NCI-H1092 treated with DMSO at 0.1 percent for 48 hours (cell line): Measurements from ENCODE around the gene SFXN4.
A peak's percentile ranks its signal among the peaks of the same experiment; 100 is the strongest.

Experiments
- DNase-seq: peaks from one replicate; lab custom pipeline; 2025; lab: John Stamatoyannopoulos, UW

The SFXN4 gene

GRCh38 chr10:119165171-119166117 is at the start of gene SFXN4:
Gene SFXN4, minus strand, starts transcription at chr10:119165714. Its CDS starts 67 bp downstream, at chr10:119165647.
- DNase-seq: peak; percentile 36

- no peak for DNase-seq
Measured at GRCh38 chr10:119211625-119212441, 46.3 kb upstream of the SFXN4 start.

DNA sequence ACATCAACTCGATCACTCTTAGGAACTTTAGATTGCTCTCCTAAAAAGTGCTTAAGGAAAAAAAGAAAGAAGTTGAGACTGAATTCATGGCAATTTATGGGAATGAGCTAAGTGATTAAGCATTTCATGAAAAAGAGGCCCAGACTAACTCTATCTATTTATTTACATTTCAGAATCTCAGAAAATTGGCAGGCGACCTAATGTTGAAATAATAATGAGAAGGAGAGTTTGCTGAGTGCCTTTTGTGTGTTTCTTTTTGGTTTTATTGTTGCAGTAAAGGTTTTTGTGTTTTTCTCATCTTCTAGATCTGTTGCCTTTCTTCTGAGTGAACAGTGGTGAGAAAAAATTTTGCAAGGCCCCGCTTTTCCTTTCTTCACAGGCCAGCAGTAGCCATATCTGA is 45.7 kb upstream of the SFXN4 start:
- DNase-seq: no peak

- no peak for DNase-seq
Measured at GRCh38 chr10:119210633-119211032, 45.1 kb upstream of the SFXN4 start.

DNA sequence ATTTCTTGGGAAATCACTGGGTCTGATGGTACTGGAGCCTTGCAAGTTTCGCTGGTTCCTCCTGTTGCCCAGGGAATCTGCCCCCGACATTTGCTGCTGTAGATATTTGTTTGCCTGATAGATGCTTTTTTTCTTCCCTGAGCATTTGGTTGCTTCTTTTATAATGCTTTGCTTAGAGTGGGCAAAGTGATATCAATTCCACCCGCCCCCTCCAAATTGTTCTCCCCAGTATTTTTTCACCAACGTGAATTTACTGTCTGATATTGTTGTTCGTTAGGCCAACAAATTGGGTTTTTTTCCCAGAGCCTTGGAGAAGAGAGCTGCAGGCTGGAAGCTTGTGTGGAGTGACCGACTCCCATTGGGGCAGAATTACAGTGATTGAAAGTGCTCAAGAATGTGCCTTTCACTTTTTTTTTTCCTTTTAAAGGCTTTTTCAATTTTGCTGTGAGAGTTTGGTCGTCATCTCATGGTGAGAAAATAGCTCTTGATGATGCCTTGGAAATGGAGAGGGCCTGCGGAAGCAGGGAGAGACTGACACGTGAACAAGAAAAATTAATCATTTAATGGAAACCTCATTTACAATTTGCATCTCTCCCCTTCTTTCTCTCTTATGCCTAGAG is 44.3 kb upstream of the SFXN4 start:
- DNase-seq: no peak

DNA sequence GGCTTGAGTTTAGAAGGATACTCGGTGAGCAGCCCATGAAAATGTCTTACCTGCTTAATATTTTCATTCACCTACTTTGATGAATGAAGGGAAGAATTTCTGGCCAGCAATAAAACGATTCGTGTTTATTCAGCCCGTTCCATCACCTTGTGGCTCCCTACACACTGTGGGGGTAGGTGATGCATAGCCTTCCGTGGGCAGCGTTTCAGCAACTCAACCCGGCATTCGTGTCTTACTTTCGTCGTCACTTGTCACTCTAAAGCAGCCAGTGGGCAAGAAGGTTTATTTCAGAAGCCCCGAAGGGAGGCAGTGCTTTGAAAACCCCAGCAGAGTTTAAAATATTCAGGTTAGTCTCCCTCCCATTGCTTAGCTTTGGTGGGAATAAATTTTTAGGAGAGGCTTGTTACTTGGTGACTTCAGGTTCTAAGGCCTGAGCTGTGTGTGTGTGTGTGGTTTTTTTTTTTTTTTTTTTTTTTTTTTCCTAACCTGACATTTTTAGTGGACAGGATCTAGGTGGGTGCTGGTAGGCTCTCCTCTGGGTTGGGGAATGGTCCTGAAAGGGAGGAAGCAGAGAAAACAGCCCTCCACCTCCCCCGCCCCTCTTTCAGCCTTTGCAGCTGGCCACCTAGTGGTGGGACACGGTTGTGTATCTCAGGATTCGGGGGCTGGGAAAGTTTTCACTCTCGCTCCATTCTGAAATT is 43.7 kb upstream of the SFXN4 start:
- DNase-seq: no peak

DNA sequence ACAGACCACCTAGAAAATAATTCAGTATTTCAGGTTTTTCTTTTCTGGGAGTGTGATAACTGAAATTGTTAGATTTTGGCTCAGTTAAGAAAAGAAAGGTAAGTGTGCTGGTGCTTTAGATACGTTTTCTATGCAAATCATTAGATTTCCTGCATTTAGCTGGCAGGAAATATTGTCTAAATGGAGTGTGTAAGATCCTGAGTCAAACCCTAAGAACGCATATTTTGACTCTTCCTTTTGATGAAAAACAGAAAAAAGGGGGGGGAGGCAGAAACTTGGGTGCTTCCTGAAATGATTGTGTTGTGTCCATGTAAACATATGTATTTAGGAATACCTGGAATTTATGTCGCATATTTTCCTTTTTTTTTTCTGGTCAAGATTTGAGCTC is 43.0 kb upstream of the SFXN4 start:
- no peak for DNase-seq

DNA sequence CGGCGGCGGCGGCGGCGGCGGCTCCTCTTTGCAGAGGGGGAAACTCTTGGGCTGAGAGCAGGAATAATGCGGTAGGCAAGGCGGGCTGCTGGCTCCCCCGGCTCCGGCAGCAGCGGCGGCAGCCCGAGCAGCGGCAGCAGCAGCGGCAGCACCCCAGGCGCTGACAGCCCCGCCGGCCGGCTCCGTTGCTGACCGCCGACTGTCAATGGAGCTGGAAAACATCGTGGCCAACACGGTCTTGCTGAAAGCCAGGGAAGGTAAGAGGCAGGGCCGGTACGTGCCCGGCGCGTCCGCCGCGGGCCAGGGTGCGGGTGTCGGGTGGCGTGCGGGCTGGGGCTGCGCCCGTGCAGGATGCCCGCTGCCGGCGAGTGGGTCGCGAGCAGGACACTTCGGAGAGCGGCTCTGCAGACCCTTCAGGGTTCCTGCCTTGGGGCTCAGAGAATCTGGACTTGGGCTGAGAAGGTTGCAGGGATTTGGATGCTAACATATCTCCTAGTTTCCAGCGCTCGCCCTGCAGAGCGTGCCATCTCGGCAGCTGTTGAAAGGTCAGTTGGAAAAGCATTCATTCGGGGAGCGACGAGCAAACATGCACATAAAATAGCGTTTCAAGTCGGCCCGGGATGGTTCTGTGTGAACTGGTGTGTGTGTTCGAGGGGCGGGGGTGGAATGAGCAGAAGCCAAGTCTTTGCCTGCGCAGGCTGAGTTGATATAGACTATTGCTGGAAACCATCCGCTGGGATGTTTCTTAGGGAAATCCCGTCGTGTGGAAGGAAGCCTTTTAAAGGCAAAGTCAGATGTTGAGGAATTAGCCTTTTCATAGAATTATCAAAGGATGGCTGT is 42.4 kb upstream of the SFXN4 start:
- DNase-seq: peak; percentile 56

DNA sequence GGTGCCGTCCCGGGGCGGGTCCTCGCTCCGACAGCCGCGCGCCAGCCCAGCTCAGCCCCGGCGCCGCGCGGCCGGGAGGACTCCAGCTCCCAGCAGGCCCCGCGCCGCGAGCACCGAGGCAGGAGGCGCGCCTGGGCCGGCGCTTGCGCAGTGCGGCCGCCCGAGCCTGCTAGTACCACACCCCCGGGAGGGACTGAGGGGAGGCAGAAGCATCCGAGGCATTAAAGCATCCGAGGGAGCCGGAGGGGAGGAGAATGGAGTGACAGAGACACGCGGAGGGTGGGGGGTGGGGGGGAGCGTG is 41.8 kb upstream of the SFXN4 start, which contains the start of gene GRK5:
TSS of gene GRK5 (plus strand) at position 206 of the 301 bp plus-strand sequence. CDS start 347 bp downstream, outside the sequence.
- peak; percentile 74 for DNase-seq

GRCh38 chr10:119206603-119207365 is 41.3 kb upstream of the SFXN4 start:
- DNase-seq: peak; percentile 28

DNA sequence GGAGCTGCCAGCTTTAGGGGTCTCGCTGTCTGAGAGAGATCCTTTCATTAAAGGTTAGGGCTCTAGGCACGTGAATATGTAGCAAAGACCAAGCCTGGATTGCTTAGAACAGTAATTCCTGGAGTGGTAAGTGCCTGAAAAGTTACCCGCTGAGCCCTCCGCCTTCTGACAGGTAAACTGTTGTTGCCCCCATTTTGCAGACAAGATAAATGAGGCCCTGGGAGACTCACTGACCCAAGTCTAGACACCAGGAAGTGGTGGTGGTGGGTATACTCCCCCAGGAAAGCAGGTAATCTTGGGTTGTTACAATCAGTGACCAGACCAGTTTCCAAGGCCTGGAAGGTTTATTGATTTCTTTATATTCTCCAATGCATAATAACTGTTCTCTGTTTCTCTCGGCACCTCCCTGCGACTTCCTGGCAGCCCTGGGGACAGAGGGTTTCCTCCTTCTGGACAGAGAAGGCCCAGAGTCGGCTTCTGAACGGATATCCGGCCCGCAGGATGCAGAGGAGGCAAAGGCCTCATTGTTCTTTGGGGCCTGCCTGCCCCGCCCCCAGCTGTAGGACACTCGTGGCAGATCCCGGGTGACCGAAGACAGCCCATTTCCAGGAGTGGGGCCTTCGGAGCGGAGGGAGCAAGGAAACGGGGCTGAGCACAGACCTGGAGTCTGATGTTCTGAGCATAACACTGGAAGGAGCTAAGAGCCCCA is 40.5 kb upstream of the SFXN4 start:
- no peak for DNase-seq

DNA sequence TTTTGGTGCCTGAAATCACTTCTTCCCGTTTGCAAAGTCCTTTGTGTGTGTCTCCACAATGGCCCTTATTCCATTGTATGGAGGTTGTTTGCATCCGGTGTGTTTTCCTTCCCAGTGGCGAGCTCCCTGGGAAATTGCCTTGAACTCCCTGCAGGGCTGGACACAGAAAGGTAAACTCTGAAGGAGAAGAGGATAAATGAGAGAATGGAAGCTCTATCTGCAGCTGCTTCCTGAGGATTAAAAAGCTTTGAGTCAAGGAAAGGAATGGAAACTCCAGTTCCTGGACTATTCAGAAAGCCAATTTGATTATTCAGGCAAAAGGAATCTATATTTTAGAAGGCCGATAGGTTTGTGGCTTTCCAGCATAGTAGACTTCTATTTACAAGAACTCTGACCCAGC is 37.5 kb upstream of the SFXN4 start:
- DNase-seq: no peak

DNA sequence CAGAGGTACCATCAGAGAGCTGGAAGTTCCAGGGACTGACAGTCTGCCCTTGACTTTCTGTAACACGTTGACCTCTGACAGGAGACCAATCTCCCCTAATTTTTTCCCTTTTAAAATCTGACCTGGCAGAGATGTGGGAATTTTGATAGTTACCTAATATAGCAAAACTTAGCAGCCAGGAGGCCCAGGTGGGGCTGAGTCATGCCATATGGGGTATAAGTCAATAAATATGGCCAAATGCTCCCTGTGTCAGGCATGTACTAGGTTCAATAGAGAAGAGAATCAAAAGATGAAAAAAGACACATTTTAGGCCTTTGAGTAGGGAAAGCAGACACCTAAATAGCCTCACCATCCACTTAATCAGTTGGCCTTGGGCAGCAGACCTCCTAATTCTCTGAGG is 35.7 kb upstream of the SFXN4 start:
- no peak for DNase-seq

DNA sequence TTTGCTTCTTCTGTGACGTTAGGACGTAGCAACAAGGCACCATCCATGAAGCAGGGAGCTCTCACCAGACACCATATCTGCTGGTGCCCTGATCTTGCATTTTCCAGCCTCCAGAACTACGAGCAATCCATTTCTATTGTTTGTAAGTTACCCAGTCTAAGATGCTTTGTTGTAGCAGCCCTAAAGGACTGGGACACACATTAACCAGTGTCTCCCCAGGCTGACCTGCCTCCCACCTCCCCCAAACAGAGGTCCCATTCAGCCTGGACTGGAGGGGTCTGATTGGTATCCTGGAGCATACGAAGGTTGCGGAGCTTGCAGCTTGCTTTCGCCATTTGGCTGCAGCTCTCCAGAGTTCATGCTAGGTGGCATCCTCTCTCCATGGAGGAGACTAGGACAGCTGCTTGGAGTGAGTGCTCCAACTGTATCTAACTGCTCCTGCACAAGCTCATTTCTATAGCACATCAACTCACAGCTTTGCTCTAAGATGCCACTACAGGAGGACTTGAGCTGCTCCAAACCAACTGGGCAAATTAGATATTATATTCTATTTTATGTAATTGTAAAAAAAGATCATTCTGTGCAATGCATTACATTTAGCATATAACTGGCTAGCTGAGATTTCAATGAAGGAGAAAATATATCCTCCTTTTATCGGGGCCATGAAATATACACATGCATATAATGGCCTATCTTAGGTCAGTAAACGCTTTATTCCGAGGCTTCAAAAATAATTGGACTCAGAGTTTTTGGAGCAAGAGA is 33.9 kb upstream of the SFXN4 start:
- DNase-seq: peak; percentile 43

DNA sequence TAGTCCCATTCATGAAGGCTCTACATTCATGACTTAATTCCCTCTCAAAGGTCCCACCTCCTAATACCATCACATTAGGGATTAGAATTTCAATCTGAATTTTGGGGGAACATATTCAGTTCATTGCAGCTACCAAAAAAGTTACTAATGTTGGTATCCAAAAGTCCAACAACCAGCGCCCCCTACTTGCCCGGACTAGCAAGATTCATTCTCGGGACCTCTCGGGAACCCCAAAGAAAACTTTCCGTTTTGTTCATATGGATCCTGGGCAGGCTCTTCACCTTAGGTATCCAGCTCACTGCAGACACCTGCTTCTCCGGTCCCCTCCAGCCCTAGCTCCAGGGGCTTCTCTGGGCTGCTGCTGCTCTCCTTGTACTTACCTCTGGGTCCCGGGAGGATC is 32.9 kb upstream of the SFXN4 start:
- no peak for DNase-seq

DNA sequence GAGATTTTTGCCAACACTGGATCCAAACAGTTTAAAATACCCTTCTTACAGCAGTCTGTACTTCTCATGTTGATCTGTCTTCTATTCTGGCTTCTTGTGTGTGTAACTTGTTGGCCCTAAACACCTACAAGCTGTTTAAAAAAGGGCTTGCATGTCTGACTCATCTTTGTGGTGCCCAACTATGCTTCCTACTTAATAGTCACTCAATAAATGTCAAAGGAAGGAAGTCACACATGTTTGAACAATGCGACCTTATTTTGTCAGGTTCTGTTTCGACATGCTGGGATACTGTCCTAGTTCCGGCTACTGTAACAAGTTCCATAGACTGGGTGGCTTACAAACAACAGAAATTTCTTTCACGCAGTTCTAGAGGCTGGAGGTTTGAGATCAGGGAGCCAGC is 32.4 kb upstream of the SFXN4 start:
- DNase-seq: no peak

DNA sequence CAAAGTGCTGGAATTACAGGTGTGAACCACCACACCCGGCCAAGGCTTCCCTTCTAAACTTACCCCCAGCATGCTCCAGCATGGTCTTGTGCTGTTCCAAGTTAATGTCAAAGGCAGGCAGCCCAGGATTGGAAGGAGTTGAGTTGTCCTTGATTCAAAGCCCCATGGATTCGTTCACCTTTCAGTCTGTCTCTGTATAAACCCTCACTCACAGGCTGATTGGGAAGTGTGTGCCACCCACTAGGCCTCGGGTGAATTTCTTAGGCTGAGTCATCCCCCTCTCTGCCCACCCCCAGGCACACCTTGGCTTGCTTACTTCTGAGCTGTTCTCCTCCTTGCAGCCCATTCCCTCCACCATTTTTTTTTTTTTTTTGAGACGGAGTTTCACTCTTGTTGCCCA is 26.4 kb upstream of the SFXN4 start:
- no peak for DNase-seq

- DNase-seq: no peak
Measured at GRCh38 chr10:119190954-119191785, 25.7 kb upstream of the SFXN4 start.
